GM19025 (cell line): ENCODE results near the gene HPSE2.
A peak's percentile ranks its signal among the peaks of the same experiment; 100 is the strongest.

Experiments
- ATAC-seq: cut with Tn5 transposase; IDR thresholded peaks from one replicate; pipeline ENCODE4 v1.9.1; 2021; ENCODE audit warnings: mild to moderate bottlenecking, low read depth, moderate library complexity; ENCODE audit not compliant: unreplicated experiment

Gene HPSE2

GRCh38 chr10:98456043-98456570 is 779.5 kb downstream of the HPSE2 start:
- no peak for ATAC-seq

- no peak for ATAC-seq
Observed at GRCh38 chr10:98453729-98454128, 781.9 kb downstream of the HPSE2 start.

- ATAC-seq: no peak
Observed at GRCh38 chr10:98450618-98451017, 785.0 kb downstream of the HPSE2 start.

DNA sequence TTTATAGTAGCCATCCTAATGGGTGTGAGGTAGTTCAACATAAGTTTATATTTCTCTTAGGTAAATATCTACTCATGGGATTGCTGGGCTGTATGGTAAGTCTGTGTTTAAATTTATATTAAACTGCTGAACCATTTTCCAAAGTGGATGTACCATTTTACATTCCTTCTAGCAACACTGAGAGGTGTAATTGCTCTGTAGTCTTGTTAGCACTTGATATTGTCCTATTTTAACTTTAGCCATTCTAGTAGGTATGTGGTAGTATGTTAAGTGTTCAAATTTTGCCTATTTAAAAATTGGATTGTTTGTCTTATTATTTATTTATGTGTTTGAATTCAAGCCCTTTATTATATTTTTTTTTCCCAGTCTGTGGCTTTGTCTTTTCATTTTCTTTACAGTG is 786.4 kb downstream of the HPSE2 start:
- no peak for ATAC-seq

DNA sequence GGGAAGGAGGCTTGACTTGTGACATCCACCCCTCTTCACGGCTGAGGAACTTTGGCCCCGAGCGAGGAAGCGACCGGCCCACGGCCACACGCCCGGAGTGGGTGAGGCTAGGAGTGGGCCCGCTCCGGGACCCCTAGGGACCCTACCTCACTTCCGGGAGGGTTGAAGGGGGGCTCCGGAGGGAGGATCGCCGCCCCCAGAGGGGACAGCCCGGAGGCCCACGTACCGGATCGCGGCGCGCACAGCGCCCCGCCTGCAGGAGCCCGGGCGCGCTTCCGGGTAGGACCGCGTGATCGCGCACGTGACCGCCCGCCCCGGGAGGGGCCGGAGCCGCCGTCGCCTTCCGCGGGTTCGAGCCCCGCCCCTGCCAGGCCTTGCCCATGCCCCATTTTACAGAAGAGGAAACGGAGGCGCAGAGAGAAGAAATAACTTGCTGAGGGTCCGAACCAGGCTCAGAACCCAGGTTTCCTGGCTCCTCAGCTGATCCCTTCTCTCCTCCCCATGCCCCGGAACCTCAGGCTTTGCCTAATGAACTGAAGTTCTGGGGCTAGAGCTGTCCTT is 788.9 kb downstream of the HPSE2 start, which contains the start of gene HPS1:
Gene HPS1, minus strand, starts transcription at position 275 of the 561 bp plus-strand sequence. CDS start 3,695 bp downstream, outside the sequence.
- peak; percentile 95 for ATAC-seq

- ATAC-seq: peak; percentile 12
Observed at GRCh38 chr10:98446151-98446660, 789.4 kb downstream of the HPSE2 start.

GRCh38 chr10:98445200-98445812 is 790.3 kb downstream of the HPSE2 start:
- ATAC-seq: no peak

GRCh38 chr10:98444314-98445006 is 791.2 kb downstream of the HPSE2 start:
- ATAC-seq: no peak

GRCh38 chr10:98438715-98439114 is 796.9 kb downstream of the HPSE2 start:
- no peak for ATAC-seq

GRCh38 chr10:98436704-98437103 is 798.9 kb downstream of the HPSE2 start:
- no peak for ATAC-seq

DNA sequence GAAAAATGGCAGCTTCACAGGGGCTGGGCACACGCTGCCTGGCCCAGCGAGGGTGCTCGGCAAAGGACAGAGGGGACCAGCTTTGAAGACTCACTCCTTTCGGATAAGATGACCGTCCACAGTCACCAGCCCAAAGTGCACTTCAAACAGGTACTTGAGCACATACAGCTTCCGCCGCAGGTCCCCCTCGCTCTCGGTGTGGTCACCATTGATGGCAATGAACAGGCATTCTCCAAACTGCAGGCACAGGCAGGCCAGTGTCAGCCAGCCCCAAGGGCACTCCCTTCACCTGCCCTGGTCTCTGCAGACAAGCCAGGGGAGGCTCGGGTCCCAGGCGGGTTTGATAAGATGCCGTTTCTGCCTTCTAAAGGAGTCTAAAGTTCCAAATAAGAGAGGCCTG is 800.5 kb downstream of the HPSE2 start:
- ATAC-seq: no peak

- ATAC-seq: no peak
Observed at GRCh38 chr10:98433881-98434732, 801.5 kb downstream of the HPSE2 start.

DNA sequence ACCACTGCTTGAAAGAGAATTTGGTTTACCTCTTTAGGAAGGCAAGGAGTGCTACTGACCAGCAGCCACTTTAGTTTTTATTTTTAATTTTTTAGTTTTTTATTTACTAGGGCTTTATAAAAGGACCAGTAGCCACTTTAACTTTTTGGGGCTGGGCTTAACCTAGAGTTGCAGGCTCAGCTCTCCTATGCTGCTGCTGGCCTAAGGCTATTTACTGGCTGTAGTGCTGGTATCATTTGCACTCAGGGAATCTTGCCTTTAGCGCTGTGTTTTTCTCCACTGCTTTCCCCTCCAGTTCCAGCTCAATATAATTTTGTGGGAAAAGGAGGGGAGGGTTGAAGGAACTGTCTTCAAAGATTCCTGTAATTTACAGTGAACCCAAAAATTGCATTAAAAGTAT is 802.3 kb downstream of the HPSE2 start:
- no peak for ATAC-seq

- ATAC-seq: no peak
Observed at GRCh38 chr10:98432330-98432729, 803.3 kb downstream of the HPSE2 start.

- ATAC-seq: no peak
Observed at GRCh38 chr10:98431016-98431415, 804.6 kb downstream of the HPSE2 start.

DNA sequence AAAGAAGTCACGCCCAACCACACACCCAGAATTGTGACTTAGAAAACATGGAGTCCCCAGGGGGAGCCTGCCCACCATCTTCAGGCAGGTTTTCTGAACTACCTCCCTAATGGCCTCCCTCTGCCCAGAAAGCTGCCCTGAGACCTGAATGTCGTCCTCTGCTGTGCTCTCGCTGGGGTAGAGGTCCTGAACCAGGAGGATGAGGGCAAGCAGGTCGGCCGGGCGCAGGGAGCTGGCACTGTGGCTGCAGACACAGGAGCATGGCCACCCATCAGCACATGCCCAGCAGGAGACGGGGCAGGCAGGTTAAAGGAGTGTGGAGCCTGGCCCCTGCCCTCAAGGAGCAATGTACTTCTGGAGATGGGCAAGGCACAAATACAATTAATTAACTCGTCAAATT is 805.2 kb downstream of the HPSE2 start:
- ATAC-seq: no peak

DNA sequence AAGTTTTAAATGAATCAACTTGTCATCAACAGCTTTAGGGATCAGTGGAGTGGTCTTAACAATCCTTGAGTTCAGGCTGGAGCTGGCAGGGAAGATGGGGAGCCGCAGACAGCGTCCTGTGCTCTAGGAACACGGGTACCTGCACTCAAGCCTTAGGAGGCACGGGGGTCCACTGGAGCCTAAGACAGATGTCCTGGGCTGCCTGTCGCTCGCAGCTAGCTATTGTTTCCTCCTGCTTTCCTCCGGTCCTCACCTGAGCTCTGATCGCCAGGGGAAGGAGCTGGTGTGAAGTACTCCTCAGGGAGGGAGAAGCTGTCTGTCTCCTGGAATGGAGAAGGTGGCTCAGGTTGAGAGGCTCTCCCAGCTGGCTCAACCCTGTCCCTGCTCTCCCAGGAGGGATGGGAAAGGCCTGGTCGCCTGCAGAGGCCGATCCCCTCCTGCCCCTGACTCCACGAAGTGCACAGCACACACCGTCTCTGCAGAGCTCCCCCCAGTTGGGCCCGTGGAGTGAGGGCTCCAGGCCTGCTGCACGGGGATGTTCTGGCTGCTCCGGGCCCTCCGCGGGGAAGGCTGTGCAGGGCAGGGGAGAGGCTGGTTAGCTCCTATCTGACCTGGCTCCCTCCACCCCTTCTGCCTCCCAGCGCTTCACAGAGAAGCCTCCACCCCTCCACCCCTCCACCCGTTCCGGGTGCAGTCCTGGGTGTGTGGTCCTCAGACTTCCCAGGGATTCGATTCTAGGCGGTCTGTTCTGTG is 806.2 kb downstream of the HPSE2 start:
- ATAC-seq: no peak

- ATAC-seq: no peak
Observed at GRCh38 chr10:98427011-98427515, 808.6 kb downstream of the HPSE2 start.

- peak; percentile 63 for ATAC-seq
Observed at GRCh38 chr10:98425511-98426352, 809.9 kb downstream of the HPSE2 start.
